GM18526 (cell line): ENCODE results near the gene ZCCHC7.

Experiments
- POLR2A ChIP-seq: IDR thresholded peaks from 3 replicates; pipeline ENCODE4 v1.6.1; 2011; ENCODE audit not compliant: insufficient read length; ENCODE audit errors: extremely low read depth

ZCCHC7 gene

GRCh38 chr9:37399336-37399735 lies 279.0 kb downstream of the ZCCHC7 start:
- TF ChIP-seq POLR2A, result no peak

GRCh38 chr9:37404590-37404989 lies 284.2 kb downstream of the ZCCHC7 start:
- no peak for TF ChIP-seq POLR2A

DNA sequence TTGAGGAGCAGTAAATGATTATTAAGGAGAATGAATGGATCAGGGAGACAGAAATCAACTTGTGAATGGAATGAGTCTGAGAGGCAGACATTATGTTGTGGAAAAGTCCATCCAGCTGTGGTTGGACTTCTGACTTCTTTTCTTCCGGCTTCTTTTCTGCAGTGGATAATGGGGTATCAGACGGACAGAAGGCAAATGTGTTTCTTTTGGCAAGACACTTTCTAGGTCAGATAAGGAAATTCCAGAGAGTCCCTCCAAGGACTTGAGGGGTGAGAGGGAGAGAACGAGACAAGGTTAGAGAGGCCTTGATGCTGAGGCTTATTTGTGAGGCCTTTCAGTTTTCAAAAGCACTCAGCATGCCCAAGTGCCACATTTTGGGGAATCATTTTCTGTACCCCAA lies 285.0 kb downstream of the ZCCHC7 start:
- TF ChIP-seq POLR2A, result no peak

DNA sequence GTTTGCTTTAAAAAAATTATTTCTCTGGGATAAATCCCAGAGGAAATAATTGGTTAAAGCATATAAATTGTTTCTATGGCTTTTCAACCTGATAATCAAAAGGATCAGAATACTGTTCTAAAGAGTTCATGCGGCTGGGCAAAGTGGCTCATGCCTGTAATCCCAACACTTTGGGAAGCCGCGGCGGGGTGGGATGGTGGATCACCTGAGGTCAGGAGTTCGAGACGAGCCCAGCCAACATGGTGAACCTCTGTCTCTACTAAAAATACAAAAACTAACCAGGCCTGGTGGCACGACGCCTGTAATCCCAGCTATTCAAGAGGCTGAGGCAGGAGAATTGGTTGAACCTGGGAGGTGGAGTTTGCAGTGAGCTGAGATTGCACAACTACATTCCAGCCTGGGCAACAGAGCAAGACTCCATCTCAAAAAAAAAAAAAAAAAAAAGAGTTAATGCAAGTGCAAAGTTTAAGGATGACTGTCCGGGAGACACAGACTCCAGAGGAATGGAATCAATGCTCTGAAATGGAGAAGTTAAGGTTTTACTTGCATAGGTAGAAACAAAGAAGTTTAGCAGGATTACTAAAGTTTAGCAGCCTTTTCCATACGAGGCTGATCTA lies 285.5 kb downstream of the ZCCHC7 start:
- TF ChIP-seq POLR2A, result no peak

DNA sequence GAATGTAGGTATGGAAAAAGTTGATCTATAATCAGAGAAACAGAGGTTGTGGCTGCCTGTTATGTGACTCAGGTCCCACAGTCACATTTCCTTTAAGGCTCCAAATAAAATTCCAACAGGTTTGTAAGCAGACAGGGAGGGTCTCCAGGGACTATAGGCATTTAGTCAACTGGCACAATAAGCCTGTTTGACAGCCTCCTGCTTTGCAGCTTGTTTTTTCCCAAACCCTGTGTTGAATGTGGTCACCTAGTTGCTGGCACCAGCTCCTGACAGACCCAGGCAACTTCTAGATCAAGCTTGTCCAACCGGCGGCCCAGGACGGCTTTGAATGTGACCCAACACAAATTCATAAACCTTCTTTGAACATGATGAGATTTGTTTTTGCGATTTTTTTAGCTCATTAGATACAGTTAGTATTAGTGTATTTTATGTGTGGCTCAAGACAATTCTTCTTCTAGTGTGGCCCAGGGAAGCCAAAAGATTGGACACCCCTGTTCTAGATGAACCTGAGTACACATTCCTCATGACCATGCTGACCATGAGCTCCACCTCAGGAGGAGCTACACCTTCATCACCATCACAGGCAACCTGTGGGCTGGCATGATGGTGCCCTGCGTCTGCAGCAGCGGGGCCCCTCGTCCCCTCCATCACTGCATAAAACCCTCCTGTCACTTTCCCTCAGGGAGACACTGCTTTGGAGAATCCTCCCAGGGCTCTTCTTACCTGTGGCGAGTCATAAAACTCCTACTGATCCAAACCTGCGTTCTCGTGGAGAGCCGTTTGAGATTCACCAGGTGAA lies 286.4 kb downstream of the ZCCHC7 start:
- no peak for TF ChIP-seq POLR2A

DNA sequence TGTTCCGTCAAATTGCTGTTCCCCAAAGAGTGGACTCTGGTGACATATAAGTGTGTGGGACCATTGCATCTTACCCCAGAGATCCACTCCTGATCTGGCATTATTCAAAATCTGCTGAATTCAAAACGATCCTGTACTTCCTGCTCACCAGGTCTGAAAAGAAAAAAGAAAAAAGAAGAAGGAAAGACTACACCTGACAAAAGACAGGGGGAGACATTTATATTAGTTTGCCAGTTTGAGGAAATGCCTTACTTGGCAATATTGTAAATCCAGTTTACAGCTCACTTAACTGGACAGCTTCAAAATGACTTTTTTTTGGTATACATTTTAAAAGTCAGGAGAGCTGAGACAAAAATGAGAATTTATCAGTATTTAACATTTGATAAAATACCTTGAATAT lies 287.1 kb downstream of the ZCCHC7 start:
- no peak for TF ChIP-seq POLR2A
